ENCODE measurements around the gene RAET1E. TPM values are rescaled to one million over a fixed set of nuclear protein-coding genes. Genes with fewer than 3 reads are reported as not detected.

RAET1E gene
- 0.22 TPM for total RNA-seq

GRCh38 chr6:149897855-149898744, at the start of gene RAET1E:
RAET1E (minus strand) TSS chr6:149898113; CDS start chr6:149890901, 7,212 bp downstream.

GRCh38 chr6:149941583-149942460, 43.9 kb upstream of the RAET1E start, which contains the start of gene ULBP2:
ULBP2 (plus strand) TSS chr6:149942014; CDS start chr6:149942073, 59 bp downstream.

GRCh38 chr6:149922642-149923326, 24.9 kb upstream of the RAET1E start, which contains the start of gene RAET1G:
RAET1G (minus strand) TSS chr6:149923121; CDS start chr6:149923010, 111 bp downstream.

GRCh38 chr6:149863698-149864577, 34.0 kb downstream of the RAET1E start, which contains the start of gene LRP11:
LRP11 (minus strand) TSS chr6:149864359; CDS start chr6:149864020, 339 bp downstream.

Other genes starting within 250 kb of the RAET1E start
- 31.0 TPM for gene KATNA1, start 249.4 kb downstream of the RAET1E start, total RNA-seq
- gene LATS1, start 180.0 kb downstream of the RAET1E start, total RNA-seq, result 52.7 TPM
- 41.5 TPM for gene NUP43, start 151.6 kb downstream of the RAET1E start, total RNA-seq
- gene PCMT1, start 148.4 kb downstream of the RAET1E start, total RNA-seq, result 121 TPM
- gene LRP11, start 33.8 kb downstream of the RAET1E start, total RNA-seq, result 39.4 TPM
- not detected for gene RAET1G, start 25.0 kb upstream of the RAET1E start, total RNA-seq
- 1.8 TPM for gene ULBP2, start 43.9 kb upstream of the RAET1E start, total RNA-seq
- 0.60 TPM for gene ULBP1, start 65.8 kb upstream of the RAET1E start, total RNA-seq
- not detected for gene RAET1L, start 127.4 kb upstream of the RAET1E start, total RNA-seq
- 4.2 TPM for gene ULBP3, start 171.0 kb upstream of the RAET1E start, total RNA-seq
- gene PPP1R14C, start 244.9 kb upstream of the RAET1E start, total RNA-seq, result 5.1 TPM